ENCODE measurements around the gene ZNF524. TPM values are rescaled to one million over a fixed set of nuclear protein-coding genes. Genes with fewer than 3 reads are reported as not detected.

ZNF524 gene
- total and polyA plus RNA-seq, 10 of the 15 experiments (the other 5 are each of a cell fraction or from before 2014, with no cell fraction given): 0.47 to 18.6 (median 12.4) TPM; not detected in 1

DNA sequence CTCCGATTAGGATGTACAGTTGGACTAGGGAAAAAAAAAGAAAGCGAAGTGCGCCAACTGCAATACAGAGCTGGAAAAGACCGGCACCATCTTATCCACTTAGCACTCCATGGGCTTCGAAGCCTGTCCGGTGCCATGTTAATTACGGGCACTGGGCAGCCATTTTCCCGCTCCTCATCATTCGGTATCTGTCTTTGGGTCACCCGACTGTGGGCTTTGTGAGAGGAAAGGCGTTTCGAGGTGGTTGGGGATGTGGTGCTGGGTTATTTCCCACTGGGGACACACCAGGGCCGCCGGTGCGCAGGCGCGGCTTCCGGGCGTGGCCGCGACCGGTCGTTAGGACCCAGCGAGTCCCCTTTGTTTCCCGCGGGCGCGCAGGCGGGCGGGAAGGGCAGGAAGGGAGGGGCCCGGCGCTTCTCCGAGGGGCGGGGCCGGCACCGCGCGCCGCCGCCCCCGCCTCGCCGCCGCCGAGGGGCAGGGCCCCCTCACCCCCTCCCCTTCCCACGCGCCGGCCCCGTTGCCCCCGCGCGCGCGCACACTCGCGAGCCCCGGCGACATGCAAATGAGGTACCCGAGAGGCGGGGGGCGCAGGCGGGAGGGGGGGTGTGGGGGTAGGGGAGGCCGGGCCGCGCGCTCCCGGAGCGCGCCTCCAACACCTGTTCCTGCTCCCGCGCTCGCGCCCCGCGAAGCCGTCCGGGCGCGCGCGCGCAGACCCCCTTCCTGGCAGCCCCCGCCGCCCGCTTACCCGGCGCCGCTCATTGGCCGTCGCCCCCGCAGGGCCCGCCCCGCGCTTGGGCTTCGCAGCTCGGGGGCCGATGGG is at the start of gene ZNF524 (continued):
- no peak for TF ChIP-seq POU2F2 (IDR thresholded peaks at IDR 0.05; ENCODE audit: borderline replicate concordance, low read depth, low read length)
- TF ChIP-seq E2F8 (IDR thresholded peaks at IDR 0.05; ENCODE audit: low read depth, partially characterized antibody): peak; percentile 96
- no peak for TF ChIP-seq FOS (IDR thresholded peaks at IDR 0.05; ENCODE audit: borderline replicate concordance, extremely low read depth, insufficient read length)
- TF ChIP-seq NR2C2 (IDR thresholded peaks at IDR 0.05; ENCODE audit: borderline replicate concordance, control insufficient read depth, insufficient read length, low read depth): no peak
- no peak; the same call in 1 of the 2 replicates for TF ChIP-seq MXI1 (IDR thresholded peaks at IDR 0.05; ENCODE audit: low read depth, low read length)
- TF ChIP-seq RAD21 (IDR thresholded peaks at IDR 0.05; ENCODE audit: insufficient read depth, low read depth, low read length): no peak
- 0 out of 2 replicates have a peak, but pooled peaks have one; percentile 24 for TF ChIP-seq TCF3 (IDR thresholded peaks at IDR 0.05; ENCODE audit: borderline replicate concordance, insufficient read depth, low read depth, low read length)
- TF ChIP-seq NFXL1 (IDR thresholded peaks at IDR 0.05; ENCODE audit: borderline replicate concordance): no peak
- TF ChIP-seq BHLHE40 (IDR thresholded peaks at IDR 0.05; ENCODE audit: borderline replicate concordance in 1 of 2, low read depth in 2 of 2, low read length in 1 of 2): peak in 1 of 2 experiments; percentile 77; a peak in 2 of 4 replicates
- 0 out of 2 replicates have a peak, but pooled peaks have one; percentile 47 for TF ChIP-seq ZBED1 (IDR thresholded peaks at IDR 0.05; ENCODE audit: borderline replicate concordance)
- TF ChIP-seq, protein P1, sequence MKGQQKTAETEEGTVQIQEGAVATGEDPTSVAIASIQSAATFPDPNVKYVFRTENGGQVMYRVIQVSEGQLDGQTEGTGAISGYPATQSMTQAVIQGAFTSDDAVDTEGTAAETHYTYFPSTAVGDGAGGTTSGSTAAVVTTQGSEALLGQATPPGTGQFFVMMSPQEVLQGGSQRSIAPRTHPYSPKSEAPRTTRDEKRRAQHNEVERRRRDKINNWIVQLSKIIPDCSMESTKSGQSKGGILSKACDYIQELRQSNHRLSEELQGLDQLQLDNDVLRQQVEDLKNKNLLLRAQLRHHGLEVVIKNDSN (IDR thresholded peaks at IDR 0.05; ENCODE audit: borderline replicate concordance, extremely low read length, insufficient read depth, low read depth, low read length): no peak
- TF ChIP-seq BRCA1 (IDR thresholded peaks at IDR 0.05; ENCODE audit: low read depth, low read length): no peak
- TF ChIP-seq ASH2L (IDR thresholded peaks at IDR 0.05; ENCODE audit: borderline replicate concordance, low read depth): 0 out of 2 replicates have a peak, but pooled peaks have one; percentile 70
- peak; percentile 37; the same call in 1 of the 2 replicates for TF ChIP-seq ELK1 (IDR thresholded peaks at IDR 0.05; ENCODE audit: low read depth, low read length)
- TF ChIP-seq, protein P2, sequence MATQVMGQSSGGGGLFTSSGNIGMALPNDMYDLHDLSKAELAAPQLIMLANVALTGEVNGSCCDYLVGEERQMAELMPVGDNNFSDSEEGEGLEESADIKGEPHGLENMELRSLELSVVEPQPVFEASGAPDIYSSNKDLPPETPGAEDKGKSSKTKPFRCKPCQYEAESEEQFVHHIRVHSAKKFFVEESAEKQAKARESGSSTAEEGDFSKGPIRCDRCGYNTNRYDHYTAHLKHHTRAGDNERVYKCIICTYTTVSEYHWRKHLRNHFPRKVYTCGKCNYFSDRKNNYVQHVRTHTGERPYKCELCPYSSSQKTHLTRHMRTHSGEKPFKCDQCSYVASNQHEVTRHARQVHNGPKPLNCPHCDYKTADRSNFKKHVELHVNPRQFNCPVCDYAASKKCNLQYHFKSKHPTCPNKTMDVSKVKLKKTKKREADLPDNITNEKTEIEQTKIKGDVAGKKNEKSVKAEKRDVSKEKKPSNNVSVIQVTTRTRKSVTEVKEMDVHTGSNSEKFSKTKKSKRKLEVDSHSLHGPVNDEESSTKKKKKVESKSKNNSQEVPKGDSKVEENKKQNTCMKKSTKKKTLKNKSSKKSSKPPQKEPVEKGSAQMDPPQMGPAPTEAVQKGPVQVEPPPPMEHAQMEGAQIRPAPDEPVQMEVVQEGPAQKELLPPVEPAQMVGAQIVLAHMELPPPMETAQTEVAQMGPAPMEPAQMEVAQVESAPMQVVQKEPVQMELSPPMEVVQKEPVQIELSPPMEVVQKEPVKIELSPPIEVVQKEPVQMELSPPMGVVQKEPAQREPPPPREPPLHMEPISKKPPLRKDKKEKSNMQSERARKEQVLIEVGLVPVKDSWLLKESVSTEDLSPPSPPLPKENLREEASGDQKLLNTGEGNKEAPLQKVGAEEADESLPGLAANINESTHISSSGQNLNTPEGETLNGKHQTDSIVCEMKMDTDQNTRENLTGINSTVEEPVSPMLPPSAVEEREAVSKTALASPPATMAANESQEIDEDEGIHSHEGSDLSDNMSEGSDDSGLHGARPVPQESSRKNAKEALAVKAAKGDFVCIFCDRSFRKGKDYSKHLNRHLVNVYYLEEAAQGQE (IDR thresholded peaks at IDR 0.05; ENCODE audit: low read depth, low read length): no peak
- TF ChIP-seq RUNX3 (IDR thresholded peaks at IDR 0.05; ENCODE audit: low read length): peak; percentile 66; the same call in 1 of the 2 replicates
- no peak for TF ChIP-seq MEF2A (IDR thresholded peaks at IDR 0.05; ENCODE audit: insufficient read depth, low read depth, low read length)
- TF ChIP-seq SMC3 (IDR thresholded peaks at IDR 0.05; ENCODE audit: borderline replicate concordance, low read length): no peak
- no peak for TF ChIP-seq HDAC6 (IDR thresholded peaks at IDR 0.05; ENCODE audit: unreplicated experiment)
- no peak for TF ChIP-seq EED (IDR thresholded peaks at IDR 0.05; ENCODE audit: low read depth)

All from GM12878 (cell line).